SU-DHL-6 (cell line): ENCODE data around the gene FOXK2.
"Not testable (repeated sequence)": the region's sequence is repeated elsewhere in the genome, so short reads cannot be mapped to it uniquely, and the experiment has no call there.

Experiments used
- H2AFZ ChIP-seq: fragments of 200-600 bp; sonication (generic); 2 replicates; pipeline ENCODE4 v1.6.1; 2014; ENCODE audit warnings: low read depth, mild to moderate bottlenecking, moderate library complexity, mixed read lengths, antibody characterized with exemption, low read length; ENCODE audit not compliant: severe bottlenecking
- H3F3A ChIP-seq: fragments of 200-600 bp; shearing (Covaris generic); 2 replicates; pipeline ENCODE4 v1.6.0; 2016; ENCODE audit warnings: antibody characterized with exemption, mild to moderate bottlenecking; ENCODE audit not compliant: insufficient read depth
- H3K27ac ChIP-seq: fragments of 200-600 bp; sonication (generic); 2 replicates; pipeline ENCODE4 v1.5.1; 2016; ENCODE audit warnings: low read depth, mild to moderate bottlenecking, low read length, moderate library complexity, mixed read lengths
- H3K27me3 ChIP-seq: fragments of 200-600 bp; sonication (generic), shearing (Covaris generic); 2 replicates; pipeline ENCODE4 v1.6.0; 2014; ENCODE audit warnings: mild to moderate bottlenecking, low read length
- H3K36me3 ChIP-seq: fragments of 200-600 bp; sonication (generic); 2 replicates; pipeline ENCODE4 v1.6.1; 2014; ENCODE audit warnings: mild to moderate bottlenecking, low read length, mixed read lengths
- H3K4me2 ChIP-seq: fragments of 300-600, 200-600 bp; shearing (Covaris generic), sonication (generic); 2 replicates; pipeline ENCODE4 v1.6.0; 2014; ENCODE audit warnings: low read length, low read depth, mild to moderate bottlenecking; ENCODE audit not compliant: poor library complexity, severe bottlenecking
- H3K4me3 ChIP-seq: fragments of 200-600 bp; sonication (generic); 2 replicates; pipeline ENCODE4 v1.5.1; 2014; ENCODE audit warnings: antibody characterized with exemption, low read length, mild to moderate bottlenecking, mixed read lengths; ENCODE audit not compliant: insufficient read depth, poor library complexity, severe bottlenecking
- H3K79me2 ChIP-seq: fragments of 200-600 bp; sonication (generic); 2 replicates; pipeline ENCODE4 v1.6.1; 2014; ENCODE audit warnings: mild to moderate bottlenecking, low read length, moderate library complexity; ENCODE audit not compliant: insufficient read depth
- H3K9ac ChIP-seq: fragments of 200-600 bp; sonication (generic); 2 replicates; pipeline ENCODE4 v1.7.0; 2014; ENCODE audit warnings: mild to moderate bottlenecking, low read length
- H3K9me2 ChIP-seq: fragments of 200-600 bp; sonication (generic); replicated peaks from 2 replicates; pipeline ENCODE4 v1.6.1; 2014; ENCODE audit warnings: low read length; ENCODE audit not compliant: insufficient read depth
- H3K9me3 ChIP-seq: fragments of 200-600 bp; sonication (generic); 2 replicates; pipeline ENCODE4 v1.6.1; 2014; ENCODE audit warnings: low read length, mixed read lengths; ENCODE audit not compliant: insufficient read depth
- H4K20me1 ChIP-seq: fragments of 200-600 bp; sonication (generic); 2 replicates; pipeline ENCODE4 v1.6.1; 2014; ENCODE audit warnings: low read depth, mild to moderate bottlenecking, antibody characterized with exemption, low read length, moderate library complexity, mixed read lengths
- CTCF ChIP-seq: fragments of 200-600 bp; sonication (generic); IDR thresholded peaks from one replicate; pipeline ENCODE4 v1.5.1; 2017; ENCODE audit warnings: antibody characterized with exemption, mild to moderate bottlenecking, low read length, moderate library complexity; ENCODE audit not compliant: insufficient read depth, poor library complexity, severe bottlenecking
- EZH2phosphoT487 ChIP-seq: fragments of 200-600 bp; sonication (generic), shearing (Covaris generic); conservative IDR thresholded peaks from 2 replicates; pipeline ENCODE4 v1.6.1; 2018; ENCODE audit warnings: mild to moderate bottlenecking, antibody characterized with exemption, low read length, moderate library complexity, mixed read lengths

The FOXK2 gene

GRCh38 chr17:82560252-82560642, 40.7 kb downstream of the FOXK2 start:
- Histone ChIP-seq H3K9me3 (no peaks in the 10 kb centered on the region), H3K79me2 (peaks cover 84% of the 10 kb centered on the region), H3K27me3 (no peaks in the 10 kb centered on the region), H3K9me2 (no peaks in the 10 kb centered on the region), H3K4me2 (no peak overlapping the region), H3K36me3 (peaks cover 4% of the 10 kb centered on the region; the same call in 1 of the 2 replicates), H3K9ac (no peak overlapping the region), H3F3A (no peaks in the 10 kb centered on the region), H4K20me1 (peaks cover 6% of the 10 kb centered on the region; the same call in 1 of the 2 replicates), H3K27ac (no peak overlapping the region), H2AFZ (no peak overlapping the region), H3K4me3 (no peak overlapping the region)
- no peak for TF ChIP-seq CTCF
- TF ChIP-seq EZH2phosphoT487 = no peak

DNA sequence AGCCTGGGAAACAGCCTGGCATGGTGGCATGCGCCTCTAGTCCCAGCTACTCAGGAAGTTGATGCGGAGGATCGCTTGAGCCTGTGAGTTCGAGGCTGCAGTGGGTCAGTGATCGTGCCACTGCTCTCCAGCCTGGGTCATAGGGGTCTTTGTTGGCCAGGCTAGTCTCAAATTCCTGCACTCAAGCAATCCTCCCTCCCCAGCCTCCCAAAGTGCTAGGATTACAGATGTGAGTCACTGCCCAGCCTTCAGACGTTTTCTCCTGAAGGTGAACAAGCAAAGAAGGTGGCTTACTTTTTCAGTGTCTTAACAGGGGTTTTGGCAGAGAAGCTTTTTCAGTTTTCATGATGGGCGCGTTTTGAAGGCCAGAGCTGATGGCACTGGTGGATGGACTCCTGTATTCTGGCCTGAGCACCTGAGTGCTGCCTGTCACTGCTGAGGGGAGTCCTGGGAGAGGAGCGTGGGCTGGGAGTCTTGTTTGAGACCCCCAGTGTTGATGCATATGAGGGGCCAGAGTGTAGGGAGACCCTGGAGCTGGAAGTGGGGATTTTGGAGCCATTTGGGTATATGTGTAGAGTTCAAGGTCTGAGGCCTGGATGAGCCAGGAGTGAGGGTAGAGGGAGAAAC, 41.4 kb downstream of the FOXK2 start:
- no peak for TF ChIP-seq EZH2phosphoT487
- no peak for TF ChIP-seq CTCF

GRCh38 chr17:82561429-82562035, 42.0 kb downstream of the FOXK2 start:
- Histone ChIP-seq H3K4me3 (no peak overlapping the region), H3K27ac (no peak overlapping the region), H3K9ac (no peak overlapping the region), H3K27me3 (no peaks in the 10 kb centered on the region), H3K9me2 (no peaks in the 10 kb centered on the region), H3K4me2 (no peak overlapping the region), H3K9me3 (no peaks in the 10 kb centered on the region), H3K36me3 (peaks cover 9% of the 10 kb centered on the region; the same call in 1 of the 2 replicates), H4K20me1 (peaks cover 6% of the 10 kb centered on the region; the same call in 1 of the 2 replicates), H2AFZ (no peak overlapping the region), H3F3A (no peaks in the 10 kb centered on the region), H3K79me2 (peaks cover 71% of the 10 kb centered on the region)
- TF ChIP-seq EZH2phosphoT487 (no peak), CTCF (no peak)

More for the DNA sequence above, 41.4 kb downstream of the FOXK2 start:
- Histone ChIP-seq H3K79me2 (peaks cover 78% of the 10 kb centered on the region), H3K27me3 (no peaks in the 10 kb centered on the region), H3K9me3 (no peaks in the 10 kb centered on the region), H2AFZ (no peak overlapping the region), H4K20me1 (peaks cover 6% of the 10 kb centered on the region; the same call in 1 of the 2 replicates), H3K36me3 (peaks cover 9% of the 10 kb centered on the region; the same call in 1 of the 2 replicates), H3K4me2 (no peak overlapping the region), H3K4me3 (no peak overlapping the region), H3K9ac (no peak overlapping the region), H3K9me2 (no peaks in the 10 kb centered on the region), H3K27ac (no peak overlapping the region), H3F3A (no peaks in the 10 kb centered on the region)

- not testable (repeated sequence) for H3K27me3 ChIP-seq, H4K20me1 ChIP-seq, H2AFZ ChIP-seq, H3K27ac ChIP-seq, H3K9me2 ChIP-seq, H3K9me3 ChIP-seq, H3K4me3 ChIP-seq, H3F3A ChIP-seq, H3K9ac ChIP-seq, H3K36me3 ChIP-seq, H3K4me2 ChIP-seq
- H3K79me2 ChIP-seq = peaks cover 64% of the 10 kb centered on the region
Observed at GRCh38 chr17:82562718-82563220, 43.2 kb downstream of the FOXK2 start.
